ENCODE measurements around the gene FA2H.
"Not testable (repeated sequence)": the region's sequence is repeated elsewhere in the genome, so short reads cannot be mapped to it uniquely, and the experiment has no call there.

Gene FA2H

DNA sequence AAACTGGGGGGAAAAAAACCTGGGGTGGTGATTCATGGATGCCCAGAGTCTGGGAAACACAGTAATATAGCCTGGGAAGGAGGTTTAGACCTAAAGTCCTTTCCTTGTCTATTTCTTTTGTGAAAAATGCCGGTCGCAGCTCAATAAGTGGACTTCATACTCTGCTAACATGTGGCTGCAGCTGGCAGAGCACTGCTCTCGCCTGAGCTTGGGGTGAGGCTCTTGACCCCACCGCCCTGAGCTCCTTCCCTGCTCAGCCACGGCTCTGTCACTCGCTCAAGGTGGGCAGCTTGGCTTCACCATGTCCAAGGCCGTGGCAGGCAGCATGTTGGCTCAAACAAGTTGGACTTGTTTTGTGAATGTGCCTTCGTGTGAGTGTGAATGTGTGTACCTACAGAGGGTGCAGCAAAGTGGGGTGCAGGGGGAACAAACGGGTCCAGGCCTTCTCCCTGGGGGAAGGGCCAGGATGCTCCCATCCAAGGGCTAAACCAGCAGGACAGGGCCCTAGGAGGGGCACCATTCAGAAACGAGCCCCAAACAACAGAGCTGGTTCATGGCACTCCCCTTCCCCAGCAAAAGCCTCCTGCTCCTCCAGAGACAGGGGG, 4.9 kb downstream of the FA2H start:
- DNase-seq, result no peak

DNA sequence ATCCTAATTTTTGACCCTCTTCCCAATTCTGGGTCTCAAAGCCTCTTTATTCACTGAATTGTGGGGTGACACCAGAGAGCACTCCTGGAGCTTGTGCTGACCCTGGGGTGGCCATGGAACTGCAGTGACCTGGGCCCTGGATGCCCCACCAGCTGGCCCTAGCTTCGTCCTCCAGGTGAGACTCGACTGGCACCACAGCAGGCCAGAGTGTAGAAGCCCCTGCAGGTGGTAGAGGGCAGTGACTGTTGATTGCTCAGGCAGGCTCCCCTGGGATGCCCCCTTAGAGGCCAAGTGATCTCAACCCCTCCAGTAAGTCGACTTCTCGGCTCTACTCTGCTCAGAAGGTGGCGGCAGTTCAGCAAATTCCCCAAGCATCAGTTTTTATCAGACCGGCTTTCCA, 6.4 kb downstream of the FA2H start:
- DNase-seq, result no peak

DNA sequence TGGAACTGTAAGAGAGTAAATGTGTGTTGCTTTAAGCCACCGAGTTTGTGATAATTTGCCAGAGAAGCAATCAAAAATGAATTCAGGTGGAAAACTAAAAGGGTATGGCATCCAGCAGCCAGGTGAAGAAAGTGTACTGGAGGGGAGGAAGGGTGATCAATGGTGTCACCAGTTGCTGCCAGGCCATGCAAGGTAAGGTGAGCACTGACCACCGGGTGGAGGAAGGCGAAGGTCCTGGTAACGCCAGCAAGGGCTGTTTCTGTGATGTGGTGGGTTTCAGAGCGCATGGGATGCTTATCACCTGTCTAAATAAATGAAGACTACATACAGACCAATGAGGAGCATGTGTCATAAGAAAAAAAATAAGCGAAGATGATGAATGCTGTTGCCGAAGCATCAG, 6.9 kb downstream of the FA2H start:
- no peak for DNase-seq

DNA sequence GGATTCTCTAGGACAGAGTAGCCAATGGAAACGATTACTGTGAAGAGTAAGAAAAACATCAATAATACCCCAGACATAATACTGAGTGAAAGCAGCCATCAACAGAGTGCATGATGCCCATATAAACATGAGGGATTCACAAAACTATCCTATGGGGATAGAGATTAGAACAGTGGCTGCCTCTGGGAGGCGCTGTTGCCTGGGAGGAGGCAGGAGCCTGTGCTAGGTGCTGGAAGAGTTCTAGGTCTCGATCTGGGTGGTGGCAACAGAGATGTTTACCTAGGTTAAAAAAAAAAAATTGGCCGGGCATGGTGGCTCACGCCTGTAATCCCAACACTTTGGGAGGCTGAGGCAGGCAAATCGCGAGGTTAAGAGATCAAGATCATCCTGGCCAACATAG, 7.9 kb downstream of the FA2H start:
- DNase-seq, result no peak

- DNase-seq, result not testable (repeated sequence)
Measured at GRCh38 chr16:74764184-74764583, 10.4 kb downstream of the FA2H start.

DNA sequence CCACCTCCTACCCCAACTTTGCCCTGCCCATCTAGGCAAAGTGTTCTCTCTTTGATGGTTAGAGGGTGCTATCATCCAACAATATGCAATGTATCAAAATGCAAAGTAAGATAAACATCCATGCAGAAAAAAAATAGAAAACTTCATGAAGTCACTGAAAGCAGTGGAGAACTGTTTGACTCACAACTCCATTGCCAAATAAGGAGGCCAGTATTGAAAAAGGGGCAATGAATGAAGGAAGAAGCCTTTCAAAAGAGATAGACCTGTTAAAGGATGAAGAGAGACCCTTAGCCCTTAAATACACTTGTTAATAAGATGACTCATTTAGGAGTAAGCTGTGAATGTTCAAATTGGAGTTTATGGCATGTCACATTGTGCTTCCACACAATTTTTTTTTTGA, 13.0 kb downstream of the FA2H start:
- DNase-seq, result no peak

GRCh38 chr16:74760007-74760767, 14.4 kb downstream of the FA2H start:
- no peak for DNase-seq

DNA sequence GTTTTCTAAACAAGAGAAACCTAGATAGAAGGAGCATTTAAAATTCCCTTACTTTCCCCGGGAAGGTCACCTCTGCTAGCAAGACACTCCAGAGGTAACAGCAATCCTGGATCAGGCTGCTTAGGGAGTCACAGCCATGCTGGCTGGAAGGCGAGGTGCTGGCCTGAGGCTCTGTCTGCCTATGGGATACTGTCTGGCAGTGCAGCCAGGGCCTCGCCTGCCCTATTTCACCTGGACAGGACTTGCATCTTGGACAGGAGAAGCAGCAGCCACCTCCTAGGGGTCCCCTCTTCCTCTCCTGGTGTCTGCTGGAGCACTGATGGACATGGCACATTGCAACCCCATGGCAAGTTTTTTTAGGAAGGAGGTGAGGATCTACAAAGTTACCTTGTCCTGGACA, 15.1 kb downstream of the FA2H start:
- no peak for DNase-seq

- no peak for DNase-seq
Measured at GRCh38 chr16:74758801-74759200, 15.8 kb downstream of the FA2H start.

DNA sequence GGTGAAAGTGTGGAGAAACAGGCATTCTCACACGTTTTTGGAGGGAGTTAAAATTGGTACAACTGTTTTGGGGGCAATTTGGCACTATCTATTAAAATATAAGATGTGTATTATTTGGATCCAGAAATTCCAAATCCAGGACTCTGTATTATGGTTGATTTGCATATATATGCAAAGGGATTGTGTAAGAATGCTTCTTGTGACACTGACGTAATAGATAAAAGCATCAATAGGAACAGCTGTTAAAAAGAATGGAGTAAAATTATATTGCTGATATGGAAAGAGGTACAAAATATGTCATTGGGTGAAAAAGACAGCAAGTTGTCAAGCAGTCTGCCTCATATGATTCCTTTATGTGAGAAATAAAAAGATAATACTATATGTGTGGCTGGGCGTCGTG, 17.3 kb downstream of the FA2H start:
- no peak for DNase-seq

DNA sequence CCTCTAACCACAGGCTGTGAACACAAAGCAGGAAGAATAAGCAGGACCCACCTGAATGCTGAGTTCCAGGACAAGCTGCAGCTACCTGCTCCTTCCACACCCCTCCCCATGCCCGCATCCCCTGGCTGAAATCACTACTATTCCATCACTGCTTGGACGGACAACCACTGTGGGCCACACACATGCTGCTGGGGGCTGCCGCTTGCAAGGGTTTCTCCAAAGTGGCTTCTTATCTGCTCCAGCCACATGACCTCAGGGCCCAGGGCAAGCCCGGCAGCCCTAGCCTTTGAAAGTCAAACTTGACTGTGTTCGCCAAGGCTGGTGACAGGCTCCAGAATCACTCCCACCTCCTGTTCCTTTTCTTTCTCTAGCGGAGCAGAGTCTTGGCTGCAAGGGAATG, 18.4 kb downstream of the FA2H start:
- DNase-seq, result no peak

- no peak for DNase-seq
Measured at GRCh38 chr16:74753180-74753579, 21.4 kb downstream of the FA2H start.

DNA sequence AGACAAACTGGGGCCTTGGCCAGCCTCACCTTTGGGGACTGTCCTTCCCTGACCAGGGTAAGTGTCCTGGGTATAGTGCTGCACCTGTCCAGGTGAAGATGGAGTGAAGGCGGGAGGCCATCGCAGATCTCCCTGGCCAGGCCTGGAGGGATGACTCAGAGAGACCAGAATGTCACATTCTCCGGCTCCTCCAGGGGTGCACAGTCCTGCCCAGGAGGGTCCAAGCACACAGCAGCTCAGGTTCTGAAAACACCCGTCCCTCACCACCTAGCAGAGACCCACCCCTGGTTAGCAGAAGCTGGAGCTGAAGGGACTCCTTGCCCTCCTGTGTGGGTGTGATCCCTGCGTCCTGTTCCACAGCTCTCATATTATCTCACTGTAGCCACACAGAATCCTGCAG, 21.9 kb downstream of the FA2H start:
- no peak for DNase-seq

GRCh38 chr16:74752258-74752657, 22.4 kb downstream of the FA2H start:
- no peak for DNase-seq

GRCh38 chr16:74751658-74752057, 23.0 kb downstream of the FA2H start:
- DNase-seq, result no peak

DNA sequence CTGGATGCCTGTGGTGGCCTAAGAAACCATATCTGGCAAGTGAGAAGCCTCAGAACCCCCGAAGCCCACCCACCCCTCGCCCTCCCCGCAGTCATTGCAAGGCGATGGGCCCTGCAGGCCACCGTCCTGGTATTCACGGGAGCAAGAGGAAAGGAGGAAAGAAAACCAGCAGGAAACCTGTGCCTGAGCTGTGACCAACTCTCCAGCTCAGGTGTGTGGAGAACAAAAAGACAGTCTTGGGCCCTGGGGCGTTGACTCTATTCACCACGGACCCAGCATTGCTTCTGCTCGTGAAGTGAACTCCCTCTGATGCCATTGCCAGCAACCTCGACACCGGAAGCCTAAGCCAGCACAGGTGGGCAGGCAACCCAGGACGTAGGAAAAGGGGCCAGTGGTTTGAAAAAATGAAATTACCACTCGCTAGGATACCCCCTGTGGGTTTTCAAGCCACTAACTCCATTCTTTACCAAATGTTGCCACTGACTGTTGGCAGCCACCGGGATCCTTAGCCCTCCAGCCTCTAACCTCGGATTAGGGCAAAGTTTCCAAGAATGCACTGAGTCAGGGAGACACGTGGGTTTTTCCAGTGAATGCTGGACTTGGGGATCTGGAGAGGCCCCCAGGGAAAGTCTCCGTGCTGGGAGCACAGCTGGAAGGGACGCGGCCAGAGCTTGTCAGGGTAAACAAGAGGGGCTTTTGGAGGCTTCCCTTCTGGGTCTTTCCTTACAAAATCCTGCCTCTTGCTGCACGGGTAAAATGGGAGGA, 25.1 kb downstream of the FA2H start:
- no peak for DNase-seq

DNA sequence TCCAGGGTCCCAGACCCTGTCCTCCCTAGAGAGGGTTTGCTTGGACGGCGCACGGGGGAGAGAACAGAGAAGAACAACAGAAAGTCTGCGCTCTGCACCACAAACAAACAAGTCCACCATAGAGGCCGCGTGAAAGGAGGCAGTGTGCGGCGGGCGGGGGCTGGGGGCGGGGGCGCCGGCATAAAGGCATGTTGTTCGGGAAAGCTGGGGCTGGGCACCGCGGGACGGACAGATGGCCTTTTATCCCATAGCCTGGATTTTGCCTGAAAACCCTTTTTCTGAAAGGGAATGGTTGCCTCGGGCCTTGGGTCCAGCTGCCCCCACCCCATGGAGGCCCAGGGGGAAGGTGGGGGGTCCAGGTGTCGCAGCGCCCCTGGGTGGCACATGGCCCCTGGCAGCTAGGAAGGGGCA, 26.0 kb downstream of the FA2H start:
- no peak for DNase-seq

DNA sequence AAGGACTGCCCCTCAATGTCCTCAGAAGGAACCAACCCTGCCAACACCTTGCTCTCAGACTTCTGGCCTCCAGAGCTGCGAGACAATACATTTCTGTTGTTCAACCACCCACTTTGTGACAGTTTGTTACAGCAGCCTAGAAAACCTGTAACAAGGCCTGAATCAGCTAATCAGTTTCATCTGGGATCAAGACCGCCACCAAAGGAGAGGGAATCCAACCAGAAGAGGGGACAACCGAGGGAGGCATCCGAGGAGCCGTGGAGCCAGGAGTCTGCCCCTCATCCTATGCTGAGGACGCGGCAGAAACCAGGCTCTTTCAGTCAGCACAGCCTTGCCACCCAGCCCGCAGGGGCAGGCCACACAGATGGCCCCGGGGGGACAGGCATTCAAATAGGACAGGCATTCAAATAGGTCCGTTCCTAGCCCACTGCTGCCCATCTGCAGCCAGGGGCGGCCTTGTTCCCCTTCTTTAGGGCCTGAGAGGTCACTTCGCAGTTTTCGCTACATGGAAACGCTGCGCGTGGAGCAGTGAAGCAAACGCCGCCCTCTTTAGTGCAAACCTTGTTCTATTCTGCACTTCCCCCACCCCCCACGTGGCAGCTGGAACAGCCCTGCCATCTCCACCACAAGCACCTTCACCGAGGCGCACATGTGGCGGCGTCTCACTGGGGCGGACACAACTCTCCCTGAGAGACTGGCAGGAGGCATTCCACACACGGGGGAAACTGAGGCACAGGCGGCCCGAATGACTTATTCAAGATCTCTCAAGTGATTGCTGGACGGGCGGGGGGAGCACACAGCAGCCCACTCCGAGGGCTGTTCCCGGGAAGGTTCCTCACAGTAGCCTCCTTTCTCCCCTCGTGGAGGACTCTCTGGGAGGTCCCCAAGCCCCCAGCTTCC, 26.7 kb downstream of the FA2H start:
- DNase-seq, result no peak

DNA sequence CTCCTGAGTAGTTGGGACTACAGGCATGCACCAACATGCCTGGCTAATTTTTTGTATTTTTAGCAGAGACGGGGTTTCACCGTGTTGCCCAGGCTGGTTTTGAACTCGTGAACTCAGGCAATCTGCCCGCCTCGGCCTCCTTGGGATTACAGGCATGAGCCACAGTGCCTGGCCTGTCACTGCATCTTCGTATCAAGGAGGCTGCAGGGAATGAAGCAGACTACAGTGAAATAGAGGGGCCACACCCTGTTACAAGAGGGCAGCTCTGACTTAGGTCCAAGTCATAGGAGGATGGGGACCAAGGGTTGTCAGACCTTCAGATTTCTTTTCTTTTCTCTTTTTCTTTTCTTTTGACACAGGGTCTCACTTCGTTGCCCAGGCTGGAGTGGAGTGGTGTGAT, 28.7 kb downstream of the FA2H start:
- no peak for DNase-seq

DNA sequence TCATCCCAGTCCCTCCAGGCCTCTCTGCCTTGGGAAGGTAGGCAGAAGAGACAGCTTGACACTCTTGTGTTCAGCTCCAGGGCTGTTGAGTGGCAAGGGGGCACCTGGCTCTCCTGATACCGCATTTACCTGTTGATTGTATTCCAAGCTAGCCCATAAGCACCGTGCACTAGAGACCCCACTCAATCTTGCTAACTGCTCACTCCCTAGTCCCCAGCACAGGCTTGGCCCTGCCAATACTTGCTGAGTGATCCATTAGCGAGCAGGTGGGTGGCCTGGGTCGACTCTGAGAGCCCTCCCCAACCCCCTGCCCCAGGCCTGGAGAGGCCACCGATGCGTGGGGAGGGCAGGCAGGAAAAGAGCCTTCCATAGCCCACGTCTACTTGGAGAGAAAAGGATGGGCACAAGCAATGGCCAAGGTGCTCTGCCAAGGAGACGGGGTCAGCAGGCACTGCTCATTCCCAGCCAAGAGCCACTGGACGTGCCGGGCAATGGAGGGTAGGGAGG, 29.5 kb downstream of the FA2H start:
- DNase-seq, result no peak

- no peak for DNase-seq
Measured at GRCh38 chr16:74744566-74744965, 30.1 kb downstream of the FA2H start.

DNA sequence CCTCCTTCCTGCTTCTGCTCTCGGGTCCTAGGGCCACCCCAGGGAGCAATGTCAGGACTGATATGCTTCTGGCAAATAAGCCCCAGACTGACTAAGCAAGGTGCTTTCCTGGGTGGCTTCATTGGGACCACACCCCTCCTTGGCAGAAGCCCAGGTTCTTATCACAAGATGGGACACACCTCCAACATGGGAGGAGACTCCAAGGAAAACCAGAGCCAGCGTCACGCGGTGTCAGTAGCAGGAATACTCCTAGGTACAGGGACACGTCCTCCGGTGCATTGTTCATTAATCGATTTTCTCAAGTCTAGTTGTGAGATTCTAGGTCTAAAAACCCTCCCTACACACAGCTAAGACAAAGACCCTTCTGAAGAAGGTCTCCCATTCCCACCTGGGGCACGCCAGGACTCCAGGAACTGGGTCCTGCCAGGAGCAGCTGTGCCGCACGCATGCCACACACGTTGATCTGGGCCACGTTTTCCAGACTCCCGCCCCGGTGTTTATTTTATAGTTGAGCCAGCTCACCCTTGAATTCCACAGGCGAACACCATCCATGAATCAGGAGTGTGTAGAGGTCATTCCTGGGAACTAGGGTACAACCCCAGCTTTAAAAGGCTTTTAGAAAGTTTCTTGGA, 30.8 kb downstream of the FA2H start:
- no peak for DNase-seq
